HCT116 (cell line): ENCODE measurements around the gene TYMP. TPM values are rescaled to one million over a fixed set of nuclear protein-coding genes. Genes with fewer than 3 reads are reported as not detected.
A peak's percentile ranks its signal among the peaks of the same experiment; 100 is the strongest.

ENCODE experiments used
- ATAC-seq: fragments of 200-7000 bp; cut with Tn5 transposase; 2 replicates; pipeline ENCODE4 v1.9.1; 2020; ENCODE audit warnings: mild to moderate bottlenecking, moderate library complexity
- BruUV-seq: library from RNA; stranded (reverse); fragments of 400-500 nt; replicated peaks from 2 replicates; lab custom pipeline; 2021; lab: Mats Ljungman, UMichigan
- CTCF ChIA-PET: fragments of 300-600 bp; sonication (Branson Sonifier 250); formaldehyde crosslinking; loops from one replicate; lab custom pipeline; 2021; ENCODE audit warnings: antibody characterized with exemption; lab: Charles Lee
- POLR2A ChIA-PET: fragments of 300-600, 350-600 bp; sonication (Branson Sonifier 250); formaldehyde crosslinking; loops from one replicate; lab custom pipeline; 2021; ENCODE audit warnings: antibody characterized with exemption; lab: Charles Lee
- RAD21 ChIA-PET, 2 experiments: fragments of 300-600 bp; sonication (Branson Sonifier 250); formaldehyde crosslinking; loops; one replicate each; lab custom pipeline; 2023; ENCODE audit warnings: low total read pairs in 2 of 2; ENCODE audit not compliant: uncharacterized antibody in 2 of 2, unreplicated experiment in 2 of 2, low non-redundant PET in 1 of 2; lab: Charles Lee
- DNase-seq: peaks from one replicate; pipeline ENCODE4 v3.0.0-alpha.2; 2010; ENCODE audit warnings: low read depth, low spot score
- H2AFZ ChIP-seq: fragments of 200-600 bp; shearing (Covaris generic), sonication (generic); 2 replicates; pipeline ENCODE4 v1.6.1; 2017; ENCODE audit warnings: low read depth, mixed run types, mixed read lengths, antibody characterized with exemption, low read length; ENCODE audit not compliant: poor library complexity, severe bottlenecking
- H3K27ac ChIP-seq: 2 replicates; pipeline ENCODE4 v1.5.1; 2012; ENCODE audit warnings: low read depth, low read length
- H3K27me3 ChIP-seq: fragments of 200-600 bp; sonication (generic); 2 replicates; pipeline ENCODE4 v1.6.1; 2016; ENCODE audit warnings: mixed run types, low read length, mixed read lengths; ENCODE audit not compliant: insufficient read depth
- H3K36me3 ChIP-seq, 2 experiments: fragments of 200-500 bp in 1 of 2; fragments of 200-600 bp in 1 of 2; sonication (Bioruptor generic) in 1 of 2; sonication (generic) in 1 of 2; 2 replicates each; pipeline versions ENCODE4 v1.5.1 to v1.6.1; 2014 to 2016; ENCODE audit warnings: low read length in 2 of 2, inconsistent platforms in 1 of 2, mixed read lengths in 1 of 2, mixed run types in 1 of 2; ENCODE audit not compliant: insufficient read depth in 2 of 2, control insufficient read depth in 1 of 2
- H3K4me1 ChIP-seq, 2 experiments: fragments of 200-600 bp in 1 of 2; sonication (generic) in 1 of 2; 2 replicates each; pipeline versions ENCODE4 v1.5.1 to v1.6.1; 2012 to 2017; ENCODE audit warnings: low read length in 2 of 2, inconsistent platforms in 1 of 2, mild to moderate bottlenecking in 1 of 2, mixed read lengths in 1 of 2, mixed run types in 1 of 2, moderate library complexity in 1 of 2; ENCODE audit not compliant: insufficient read depth in 2 of 2, control insufficient read depth in 1 of 2
- H3K4me2 ChIP-seq: fragments of 200-600 bp; sonication (generic); 2 replicates; pipeline ENCODE4 v1.6.1; 2017; ENCODE audit warnings: mixed run types, low read length, mixed read lengths
- H3K4me3 ChIP-seq, 2 experiments: fragments of 200-600 bp in 1 of 2; sonication (generic) in 1 of 2; replicated peaks in 1 of 2; 2 replicates each; pipeline ENCODE4 v1.5.1; 2011 to 2016; ENCODE audit warnings: low read length in 2 of 2, control low read depth in 1 of 2, low read depth in 1 of 2, mild to moderate bottlenecking in 1 of 2, mixed read lengths in 1 of 2, mixed run types in 1 of 2
- H3K79me2 ChIP-seq: fragments of 200-600 bp; sonication (generic); 2 replicates; pipeline ENCODE4 v1.6.1; 2017; ENCODE audit warnings: mild to moderate bottlenecking, mixed run types, low read length, moderate library complexity, mixed read lengths; ENCODE audit not compliant: insufficient read depth
- H3K9ac ChIP-seq: fragments of 200-600 bp; sonication (generic); 2 replicates; pipeline ENCODE4 v1.6.1; 2016; ENCODE audit warnings: low read length, mixed read lengths
- H3K9me2 ChIP-seq: fragments of 200-600 bp; sonication (generic), shearing (Covaris generic); 2 replicates; pipeline ENCODE4 v1.6.1; 2017; ENCODE audit warnings: mixed run types, mild to moderate bottlenecking, moderate library complexity; ENCODE audit not compliant: insufficient read depth
- H3K9me3 ChIP-seq, 2 experiments: fragments of 200-500 bp in 1 of 2; fragments of 200-600 bp in 1 of 2; sonication (Bioruptor generic) in 1 of 2; sonication (generic) in 1 of 2; 2 replicates each; pipeline ENCODE4 v1.6.1; 2014 to 2017; ENCODE audit warnings: low read length in 2 of 2, mixed read lengths in 2 of 2, inconsistent platforms in 1 of 2, low read depth in 1 of 2, mild to moderate bottlenecking in 1 of 2, mixed run types in 1 of 2, moderate library complexity in 1 of 2; ENCODE audit not compliant: control insufficient read depth in 1 of 2, insufficient read depth in 1 of 2
- H4K20me1 ChIP-seq: fragments of 200-600 bp; sonication (generic), shearing (Covaris generic); 2 replicates; pipeline ENCODE4 v1.6.1; 2017; ENCODE audit warnings: mixed run types, mild to moderate bottlenecking, moderate library complexity; ENCODE audit not compliant: insufficient read depth
- ATF3 ChIP-seq: IDR thresholded peaks from 2 replicates; pipeline ENCODE4 v1.6.1; 2012
- CBX3 ChIP-seq: IDR thresholded peaks from 2 replicates; pipeline ENCODE4 v1.6.1; 2012; ENCODE audit warnings: low read depth
- CEBPB ChIP-seq: IDR thresholded peaks from 2 replicates; pipeline ENCODE4 v1.6.1; 2012; ENCODE audit warnings: low read depth
- EGR1 ChIP-seq: IDR thresholded peaks from 2 replicates; pipeline ENCODE4 v1.6.1; 2012; ENCODE audit warnings: low read depth
- ELF1 ChIP-seq: IDR thresholded peaks from 2 replicates; pipeline ENCODE4 v1.6.1; 2012; ENCODE audit warnings: low read depth, borderline replicate concordance
- EZH2 ChIP-seq: fragments of 200-600 bp; sonication (generic); IDR thresholded peaks from 2 replicates; pipeline ENCODE4 v1.6.1; 2017; ENCODE audit warnings: antibody characterized with exemption, mixed run types
- FOSL1 ChIP-seq: IDR thresholded peaks from 2 replicates; pipeline ENCODE4 v1.6.1; 2012; ENCODE audit warnings: low read depth
- JUND ChIP-seq: IDR thresholded peaks from 2 replicates; pipeline ENCODE4 v1.6.1; 2012
- POLR2AphosphoS5 ChIP-seq: IDR thresholded peaks from 2 replicates; pipeline ENCODE4 v1.6.1; 2011; ENCODE audit warnings: mild to moderate bottlenecking, low read depth, low read length, moderate library complexity
- SIN3A ChIP-seq: IDR thresholded peaks from 2 replicates; pipeline ENCODE4 v1.6.1; 2012; ENCODE audit warnings: low read depth
- SP1 ChIP-seq: IDR thresholded peaks from 2 replicates; pipeline ENCODE4 v1.6.1; 2012; ENCODE audit warnings: low read depth
- SRF ChIP-seq: IDR thresholded peaks from 2 replicates; pipeline ENCODE4 v1.6.1; 2012; ENCODE audit warnings: low read depth
- ZBTB33 ChIP-seq: IDR thresholded peaks from 2 replicates; pipeline ENCODE4 v1.6.1; 2011; ENCODE audit warnings: mild to moderate bottlenecking, low read length, moderate library complexity; ENCODE audit not compliant: insufficient replicate concordance; ENCODE audit errors: extremely low read depth
- intact Hi-C: fragments of 100-400 bp; cut with micrococcal nuclease; formaldehyde crosslinking; loops from 2 replicates; pipeline ENCODE4 v1.10.0; 2022
- total RNA-seq: library from RNA; stranded (reverse); gene quantifications from one replicate; pipeline ENCODE4 v1.2.1, GENCODE V29; 2021; ENCODE audit not compliant: unreplicated experiment
- TF ChIP-seq, protein P1 (sequence below): IDR thresholded peaks from 2 replicates; pipeline ENCODE4 v1.6.1; 2012; ENCODE audit warnings: low read depth

Gene TYMP
- total RNA-seq, 1 experiment from 2014 or later, result 43.2 TPM

- DNase-seq, result no peak
- Histone ChIP-seq H2AFZ (no peak overlapping the region), H3K27ac (no peak overlapping the region), H3K27me3 (no peaks in the 10 kb centered on the region), H3K79me2 (no peaks in the 10 kb centered on the region), H3K4me1 (peaks cover 6 to 11% of the 10 kb centered on the region in 2 experiments; a peak in 2 of 4 replicates), H4K20me1 (no peaks in the 10 kb centered on the region), H3K9ac (no peak overlapping the region), H3K9me3 (no peaks in the 10 kb centered on the region), H3K36me3 (peaks cover 0 to under 1% of the 10 kb centered on the region in 2 experiments; a peak in 1 of 4 replicates), H3K4me3 (no peak overlapping the region), H3K4me2 (peak overlapping the region; percentile 12; the same call in 1 of the 2 replicates), H3K9me2 (no peaks in the 10 kb centered on the region)
- ChIA-PET RAD21 (no interaction called here), POLR2A (interaction anchor here (1.0 kb wide), 1 partner anchor 64 kb away, joined by 3 read pairs; the partner anchor contains the start of gene ARSA), CTCF (interaction anchor here (1.4 kb wide), 1 partner anchor 56 kb away, joined by 4 read pairs; no protein-coding TSS in a partner anchor)
- no TSS peak for BruUV-seq
- TF ChIP-seq SP1, result no peak
- no peak for TF ChIP-seq SIN3A
- TF ChIP-seq EZH2, result no peak
- no peak for TF ChIP-seq FOSL1
- no peak for TF ChIP-seq ATF3
- no peak for TF ChIP-seq EGR1
- no peak for TF ChIP-seq CEBPB
- TF ChIP-seq ZBTB33, result no peak
- TF ChIP-seq SRF, result no peak
- TF ChIP-seq, protein P1, sequence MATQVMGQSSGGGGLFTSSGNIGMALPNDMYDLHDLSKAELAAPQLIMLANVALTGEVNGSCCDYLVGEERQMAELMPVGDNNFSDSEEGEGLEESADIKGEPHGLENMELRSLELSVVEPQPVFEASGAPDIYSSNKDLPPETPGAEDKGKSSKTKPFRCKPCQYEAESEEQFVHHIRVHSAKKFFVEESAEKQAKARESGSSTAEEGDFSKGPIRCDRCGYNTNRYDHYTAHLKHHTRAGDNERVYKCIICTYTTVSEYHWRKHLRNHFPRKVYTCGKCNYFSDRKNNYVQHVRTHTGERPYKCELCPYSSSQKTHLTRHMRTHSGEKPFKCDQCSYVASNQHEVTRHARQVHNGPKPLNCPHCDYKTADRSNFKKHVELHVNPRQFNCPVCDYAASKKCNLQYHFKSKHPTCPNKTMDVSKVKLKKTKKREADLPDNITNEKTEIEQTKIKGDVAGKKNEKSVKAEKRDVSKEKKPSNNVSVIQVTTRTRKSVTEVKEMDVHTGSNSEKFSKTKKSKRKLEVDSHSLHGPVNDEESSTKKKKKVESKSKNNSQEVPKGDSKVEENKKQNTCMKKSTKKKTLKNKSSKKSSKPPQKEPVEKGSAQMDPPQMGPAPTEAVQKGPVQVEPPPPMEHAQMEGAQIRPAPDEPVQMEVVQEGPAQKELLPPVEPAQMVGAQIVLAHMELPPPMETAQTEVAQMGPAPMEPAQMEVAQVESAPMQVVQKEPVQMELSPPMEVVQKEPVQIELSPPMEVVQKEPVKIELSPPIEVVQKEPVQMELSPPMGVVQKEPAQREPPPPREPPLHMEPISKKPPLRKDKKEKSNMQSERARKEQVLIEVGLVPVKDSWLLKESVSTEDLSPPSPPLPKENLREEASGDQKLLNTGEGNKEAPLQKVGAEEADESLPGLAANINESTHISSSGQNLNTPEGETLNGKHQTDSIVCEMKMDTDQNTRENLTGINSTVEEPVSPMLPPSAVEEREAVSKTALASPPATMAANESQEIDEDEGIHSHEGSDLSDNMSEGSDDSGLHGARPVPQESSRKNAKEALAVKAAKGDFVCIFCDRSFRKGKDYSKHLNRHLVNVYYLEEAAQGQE, result no peak
- TF ChIP-seq ELF1, result no peak
- no peak for TF ChIP-seq CBX3
- no peak for TF ChIP-seq JUND
- TF ChIP-seq POLR2AphosphoS5, result no peak
- ATAC-seq, result no peak
- intact Hi-C loops, result no loop called here
These were observed 34.5 kb upstream of the TYMP start for GRCh38 chr22:50564289-50564688.
